GM10266 (cell line): Measurements from ENCODE around the gene BSCL2.
"Not testable (repeated sequence)": the region's sequence is repeated elsewhere in the genome, so short reads cannot be mapped to it uniquely, and the experiment has no call there.

Experiments used
- DNase-seq: peaks from one replicate; pipeline ENCODE4 v3.0.0; 2012; ENCODE audit errors: extremely low spot score
- TF ChIP-seq, protein P1 (sequence below): IDR thresholded peaks from 2 replicates; pipeline ENCODE4 v1.5.1; 2012; ENCODE audit warnings: mild to moderate bottlenecking, low read depth; ENCODE audit not compliant: control insufficient read depth, insufficient read depth; ENCODE audit errors: missing control alignments

BSCL2 gene

DNA sequence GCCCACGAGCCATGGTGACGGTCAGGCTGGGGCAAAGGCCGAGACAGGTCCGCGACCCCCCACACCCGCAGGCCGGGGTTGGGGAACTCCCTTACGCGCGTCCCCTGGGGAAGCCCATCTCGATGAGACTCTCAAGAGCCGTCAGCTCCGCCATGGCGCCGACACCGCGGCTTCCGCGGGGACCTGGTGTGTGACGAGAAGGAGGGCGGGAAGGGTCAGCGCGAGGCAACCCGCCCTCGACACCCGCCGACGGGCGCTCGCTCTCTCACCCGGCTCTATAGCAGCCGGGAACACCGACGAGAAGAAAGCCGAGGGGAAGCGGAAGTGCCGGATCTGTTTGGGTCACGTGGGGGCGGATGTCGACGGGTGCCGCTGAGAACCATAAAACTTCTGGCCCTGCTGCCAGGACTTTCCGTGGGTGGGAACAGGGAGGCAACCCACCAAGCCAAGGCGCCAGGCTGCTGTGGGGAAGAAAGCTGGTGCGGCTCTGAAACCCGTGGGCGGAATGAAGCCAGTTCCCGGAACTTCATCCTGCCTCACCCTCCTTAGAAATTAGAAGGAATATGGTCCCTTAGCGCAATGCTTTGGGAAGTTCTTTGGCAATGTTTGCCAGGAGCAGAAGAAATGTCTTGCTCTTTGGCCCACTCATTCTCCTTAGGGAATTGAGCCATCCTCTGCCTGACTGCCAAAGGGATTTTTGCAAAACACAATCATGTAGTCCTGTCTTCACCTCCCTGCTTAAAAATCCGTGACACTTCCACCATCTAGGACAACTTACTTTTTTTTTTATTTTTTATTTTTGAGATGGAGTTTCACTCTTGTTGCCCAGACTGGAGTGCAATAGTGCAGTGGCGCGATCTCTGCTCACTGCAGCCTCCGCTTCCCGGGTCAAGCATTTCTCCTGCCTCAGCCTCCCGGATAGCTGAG is 28.2 kb downstream of the BSCL2 start, which contains the start of gene UBXN1:
Gene UBXN1 (minus strand): TSS at position 304 of the 927 bp plus-strand sequence. CDS start 150 bp downstream, at position 154.
- TF ChIP-seq, protein P1, sequence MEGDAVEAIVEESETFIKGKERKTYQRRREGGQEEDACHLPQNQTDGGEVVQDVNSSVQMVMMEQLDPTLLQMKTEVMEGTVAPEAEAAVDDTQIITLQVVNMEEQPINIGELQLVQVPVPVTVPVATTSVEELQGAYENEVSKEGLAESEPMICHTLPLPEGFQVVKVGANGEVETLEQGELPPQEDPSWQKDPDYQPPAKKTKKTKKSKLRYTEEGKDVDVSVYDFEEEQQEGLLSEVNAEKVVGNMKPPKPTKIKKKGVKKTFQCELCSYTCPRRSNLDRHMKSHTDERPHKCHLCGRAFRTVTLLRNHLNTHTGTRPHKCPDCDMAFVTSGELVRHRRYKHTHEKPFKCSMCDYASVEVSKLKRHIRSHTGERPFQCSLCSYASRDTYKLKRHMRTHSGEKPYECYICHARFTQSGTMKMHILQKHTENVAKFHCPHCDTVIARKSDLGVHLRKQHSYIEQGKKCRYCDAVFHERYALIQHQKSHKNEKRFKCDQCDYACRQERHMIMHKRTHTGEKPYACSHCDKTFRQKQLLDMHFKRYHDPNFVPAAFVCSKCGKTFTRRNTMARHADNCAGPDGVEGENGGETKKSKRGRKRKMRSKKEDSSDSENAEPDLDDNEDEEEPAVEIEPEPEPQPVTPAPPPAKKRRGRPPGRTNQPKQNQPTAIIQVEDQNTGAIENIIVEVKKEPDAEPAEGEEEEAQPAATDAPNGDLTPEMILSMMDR, result no peak
- DNase-seq, result peak; percentile 92

DNA sequence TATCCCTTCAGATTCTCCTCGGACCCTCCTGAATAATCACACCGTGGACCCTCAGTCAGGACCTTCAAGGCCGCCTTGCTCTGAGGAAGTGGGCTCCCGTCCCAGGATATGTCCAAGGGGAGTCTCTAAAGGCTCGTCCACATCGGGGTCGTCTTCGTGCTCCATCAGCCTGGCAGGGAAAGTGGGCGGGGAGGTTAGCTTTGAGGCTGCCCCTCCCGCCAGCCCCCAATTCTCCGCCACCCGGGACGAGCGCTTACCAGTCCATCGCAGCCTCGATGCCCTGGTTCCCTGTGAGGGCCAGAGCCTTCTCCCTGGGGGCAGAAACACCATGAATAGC is 28.8 kb downstream of the BSCL2 start:
- TF ChIP-seq, protein P1, result no peak
- DNase-seq, result no peak

DNA sequence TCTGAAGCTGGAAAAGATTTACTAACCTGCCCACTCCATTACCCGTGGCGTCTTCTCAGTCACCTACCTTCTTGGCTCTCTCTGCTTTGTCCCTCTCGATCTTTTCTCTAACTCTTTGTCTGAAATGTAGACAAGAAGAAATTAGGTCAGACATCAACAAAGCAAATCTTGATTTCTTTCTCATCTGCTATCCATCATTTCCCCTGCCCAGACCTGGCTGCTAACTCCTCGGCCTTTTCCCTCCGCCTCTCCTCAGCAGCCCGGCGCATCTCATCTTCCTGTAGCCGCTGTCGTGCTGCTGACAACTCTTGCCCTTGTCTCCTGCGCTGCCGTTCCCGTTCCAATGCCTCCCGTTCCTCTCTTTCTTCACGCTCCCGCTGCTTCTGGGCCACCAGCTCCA is 29.5 kb downstream of the BSCL2 start:
- TF ChIP-seq, protein P1, result no peak
- DNase-seq, result no peak

DNA sequence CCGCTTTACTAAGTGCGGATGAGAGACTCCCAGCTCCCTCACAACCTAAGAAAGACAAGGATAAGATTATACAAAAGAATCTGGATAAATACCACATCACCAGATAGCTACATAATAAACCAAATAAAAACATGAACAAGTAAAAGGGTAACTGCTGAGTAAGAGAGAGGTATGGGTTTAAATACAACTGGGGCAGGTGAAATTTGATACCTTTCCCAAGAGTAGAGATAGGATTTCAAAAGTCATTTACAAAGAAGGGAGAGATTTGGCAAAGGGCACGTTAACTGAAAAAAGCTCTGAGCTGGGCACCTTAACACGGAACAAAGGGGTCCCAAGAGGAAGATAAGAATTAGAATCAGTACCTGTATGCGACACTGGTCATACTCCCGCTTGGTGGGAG is 30.1 kb downstream of the BSCL2 start:
- no peak for DNase-seq
- TF ChIP-seq, protein P1, result no peak

DNA sequence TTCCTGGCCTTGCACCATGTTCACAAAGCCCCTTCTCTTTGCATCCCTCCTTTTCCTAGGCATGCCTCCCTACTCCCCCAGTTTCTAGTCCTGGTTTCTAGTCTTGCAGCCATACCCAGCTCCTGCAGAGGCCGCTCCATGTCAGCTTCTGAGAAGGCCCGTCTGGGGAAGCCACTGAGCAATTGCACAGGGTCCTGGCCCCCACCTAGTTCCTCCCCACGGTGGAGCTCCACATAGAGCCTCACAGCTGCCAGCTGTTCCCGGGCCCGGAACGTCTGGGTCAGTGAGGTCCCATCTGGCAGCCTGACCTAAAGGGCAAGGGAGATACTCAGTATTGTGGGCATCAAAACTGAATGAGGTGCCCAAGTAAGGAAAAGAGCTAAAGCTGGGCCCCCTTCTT is 30.5 kb downstream of the BSCL2 start:
- no peak for DNase-seq

DNA sequence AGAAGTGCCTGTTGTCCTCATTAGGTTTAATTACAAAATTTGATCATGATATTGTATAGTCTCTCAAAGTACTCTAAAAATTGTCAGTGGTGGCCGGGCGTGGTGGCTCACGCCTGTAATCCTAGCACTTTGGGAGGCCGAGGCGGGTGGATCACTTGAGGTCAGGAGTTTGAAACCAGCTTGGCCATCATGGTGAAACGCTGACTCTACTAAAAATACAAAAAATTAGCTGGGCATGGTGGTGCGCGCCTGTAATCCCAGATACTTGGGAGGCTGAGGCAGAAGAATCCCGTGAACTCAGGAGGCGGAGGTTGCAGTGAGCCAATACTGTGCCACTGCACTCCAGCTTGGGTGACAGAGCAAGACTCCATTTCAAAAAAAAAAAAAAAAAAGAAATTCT is 31.8 kb downstream of the BSCL2 start:
- DNase-seq, result not testable (repeated sequence)

More for the DNA sequence above, 30.5 kb downstream of the BSCL2 start:
- TF ChIP-seq, protein P1, result no peak

DNA sequence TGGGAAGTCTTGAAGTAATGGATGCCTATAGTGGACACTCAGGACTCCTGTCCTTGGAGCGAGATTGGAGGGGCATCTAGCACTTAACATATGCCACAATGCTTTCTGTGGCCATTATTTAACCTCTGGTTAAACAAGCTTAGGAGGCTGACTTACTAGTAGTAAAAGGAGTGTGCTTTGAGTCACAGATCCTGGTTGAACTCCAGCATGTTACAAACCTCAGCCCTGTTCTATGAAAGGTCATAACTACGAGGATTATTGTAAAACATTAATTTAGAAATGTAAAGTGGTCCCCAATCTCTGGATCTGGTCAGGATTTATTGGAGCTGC is 34.1 kb downstream of the BSCL2 start:
- DNase-seq, result no peak
- TF ChIP-seq, protein P1, result no peak
